ENCODE measurements around the gene PHLDB2.

GRCh38 chr3:112002096-112002971 lies 143.3 kb downstream of the PHLDB2 start:
- TF ChIP-seq CTCF (IDR thresholded peaks at IDR 0.05) (no peak), POLR2A (IDR thresholded peaks at IDR 0.05) (no peak)

Measured in heart left ventricle (tissue), 13 donors.